Measurements from ENCODE around the gene FGD5.

DNA sequence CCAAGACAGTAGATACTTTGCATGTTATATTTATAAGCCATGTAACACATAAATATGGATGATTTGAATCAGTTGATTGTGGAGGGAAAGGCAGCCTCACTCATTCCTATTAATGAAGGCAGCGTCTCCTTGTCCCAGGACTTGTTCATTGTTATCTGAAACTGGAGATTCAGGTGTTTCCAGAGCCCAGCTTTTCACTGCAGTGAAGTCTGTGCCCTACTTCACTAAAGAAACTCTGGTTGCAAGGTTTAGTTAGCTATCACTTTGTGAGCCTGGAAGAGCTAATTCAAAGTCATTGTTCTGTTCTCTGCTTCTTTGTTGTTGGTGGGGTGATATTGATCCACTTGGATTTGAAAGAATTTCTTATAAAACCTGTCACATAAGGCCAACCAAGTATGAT is 138.4 kb downstream of the FGD5 start:
- TF ChIP-seq, protein P1, sequence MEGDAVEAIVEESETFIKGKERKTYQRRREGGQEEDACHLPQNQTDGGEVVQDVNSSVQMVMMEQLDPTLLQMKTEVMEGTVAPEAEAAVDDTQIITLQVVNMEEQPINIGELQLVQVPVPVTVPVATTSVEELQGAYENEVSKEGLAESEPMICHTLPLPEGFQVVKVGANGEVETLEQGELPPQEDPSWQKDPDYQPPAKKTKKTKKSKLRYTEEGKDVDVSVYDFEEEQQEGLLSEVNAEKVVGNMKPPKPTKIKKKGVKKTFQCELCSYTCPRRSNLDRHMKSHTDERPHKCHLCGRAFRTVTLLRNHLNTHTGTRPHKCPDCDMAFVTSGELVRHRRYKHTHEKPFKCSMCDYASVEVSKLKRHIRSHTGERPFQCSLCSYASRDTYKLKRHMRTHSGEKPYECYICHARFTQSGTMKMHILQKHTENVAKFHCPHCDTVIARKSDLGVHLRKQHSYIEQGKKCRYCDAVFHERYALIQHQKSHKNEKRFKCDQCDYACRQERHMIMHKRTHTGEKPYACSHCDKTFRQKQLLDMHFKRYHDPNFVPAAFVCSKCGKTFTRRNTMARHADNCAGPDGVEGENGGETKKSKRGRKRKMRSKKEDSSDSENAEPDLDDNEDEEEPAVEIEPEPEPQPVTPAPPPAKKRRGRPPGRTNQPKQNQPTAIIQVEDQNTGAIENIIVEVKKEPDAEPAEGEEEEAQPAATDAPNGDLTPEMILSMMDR (IDR thresholded peaks at IDR 0.05): no peak
- no peak for TF ChIP-seq POLR2A (IDR thresholded peaks at IDR 0.05)

All from esophagus squamous epithelium (tissue), 4 donors.